H1 (cell line): ENCODE results near the gene EGFR. TPM values are rescaled to one million over a fixed set of nuclear protein-coding genes. Genes with fewer than 3 reads are reported as not detected.

Source experiments
- BRCA1 ChIP-seq: IDR thresholded peaks from 2 replicates; pipeline ENCODE4 v1.6.1; 2012; ENCODE audit warnings: low read depth, low read length, improper control_type of control experiment
- CBX5 ChIP-seq: fragments of 300-800, 300-1000 bp; sonication (generic); IDR thresholded peaks from 2 replicates; pipeline ENCODE4 v1.7.1; 2016; ENCODE audit warnings: antibody characterized with exemption, low read length, low read depth
- CTBP2 ChIP-seq: IDR thresholded peaks from 2 replicates; pipeline ENCODE4 v1.7.0; 2011; ENCODE audit warnings: borderline replicate concordance, mild to moderate bottlenecking, moderate library complexity, mixed read lengths, low read length; ENCODE audit not compliant: insufficient read depth, insufficient read length
- SAP30 ChIP-seq: fragments of 300-600 bp; sonication (generic); IDR thresholded peaks from 2 replicates; pipeline ENCODE4 v1.7.1; 2012; ENCODE audit warnings: low read length, moderate library complexity, mild to moderate bottlenecking, inconsistent platforms; ENCODE audit not compliant: insufficient read depth, insufficient replicate concordance
- TBP ChIP-seq: IDR thresholded peaks from 2 replicates; pipeline ENCODE4 v1.6.1; 2011; ENCODE audit warnings: low read depth, low read length, improper control_type of control experiment
- polyA plus RNA-seq, 7 experiments: library from polyadenylated mRNA; depleted of rRNA in 3 of 7; stranded (reverse) in 5 of 7; unstranded in 2 of 7; fragments of >200 nt in 5 of 7; fragments of 200-250 nt in 2 of 7; gene quantifications; 1 replicate in 5 of 7; 2 replicates in 1 of 7; 4 replicates in 1 of 7; pipeline versions ENCODE4 v1.2.1 to v1.2.3, GENCODE V29; 2011 to 2013; ENCODE audit warnings: missing spikeins in 2 of 7, mixed read lengths in 2 of 7
- total RNA-seq: library from RNA; stranded (reverse); fragmentation: NEBNext Ultra II Directional; extraction: Animal tissue kit (Norgen Biotek cat#: 25700); gene quantifications from 2 replicates; pipeline ENCODE4 v1.2.1, GENCODE V29; 2021
- TF ChIP-seq, protein P1 (sequence below): IDR thresholded peaks from 2 replicates; pipeline ENCODE4 v1.6.1; 2012; ENCODE audit warnings: inconsistent platforms

EGFR gene
- total and polyA plus RNA-seq, 2 of the 8 experiments (the other 6 are each of a cell fraction or from before 2014, with no cell fraction given): 1.9 to 5.8 TPM

DNA sequence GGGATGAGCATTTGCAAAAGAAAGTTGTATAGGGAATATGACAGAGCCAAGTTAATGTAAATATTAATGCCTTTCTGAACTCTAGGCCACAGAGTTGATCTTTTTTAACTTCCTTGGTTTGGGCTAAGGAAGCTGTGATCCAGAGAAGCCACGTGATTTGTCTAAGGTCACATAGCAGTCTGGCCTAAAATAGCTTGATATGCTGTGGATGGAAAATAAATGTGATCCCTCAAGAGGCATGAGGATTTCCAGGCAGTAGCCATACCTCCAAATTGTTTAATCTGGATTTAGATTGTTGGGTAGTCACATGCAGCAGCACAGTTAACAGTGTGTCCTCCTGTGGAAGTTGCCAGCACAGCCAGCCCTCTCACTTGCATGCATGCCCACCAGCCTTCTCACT lies 180.6 kb downstream of the EGFR start (continued):
- TF ChIP-seq, protein P1, sequence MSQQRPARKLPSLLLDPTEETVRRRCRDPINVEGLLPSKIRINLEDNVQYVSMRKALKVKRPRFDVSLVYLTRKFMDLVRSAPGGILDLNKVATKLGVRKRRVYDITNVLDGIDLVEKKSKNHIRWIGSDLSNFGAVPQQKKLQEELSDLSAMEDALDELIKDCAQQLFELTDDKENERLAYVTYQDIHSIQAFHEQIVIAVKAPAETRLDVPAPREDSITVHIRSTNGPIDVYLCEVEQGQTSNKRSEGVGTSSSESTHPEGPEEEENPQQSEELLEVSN: no peak
- no peak for TF ChIP-seq SAP30
- no peak for TF ChIP-seq BRCA1
- no peak for TF ChIP-seq CTBP2
- TF ChIP-seq TBP: no peak
- no peak for TF ChIP-seq CBX5
